GM21825 (cell line): ENCODE data around the gene COL19A1.

Experiments used
- ATAC-seq: cut with Tn5 transposase; IDR thresholded peaks from one replicate; pipeline ENCODE4 v1.9.1; 2021; ENCODE audit warnings: mild to moderate bottlenecking, moderate library complexity; ENCODE audit not compliant: unreplicated experiment

COL19A1 gene

GRCh38 chr6:70160276-70160675 is 293.9 kb downstream of the COL19A1 start:
- ATAC-seq = no peak

GRCh38 chr6:70162972-70163371 is 296.6 kb downstream of the COL19A1 start:
- ATAC-seq = no peak

- ATAC-seq = no peak
Measured at GRCh38 chr6:70163795-70164194, 297.4 kb downstream of the COL19A1 start.

GRCh38 chr6:70164556-70164955 is 298.2 kb downstream of the COL19A1 start:
- ATAC-seq = no peak

GRCh38 chr6:70166088-70166958 is 300.0 kb downstream of the COL19A1 start:
- peak; percentile 78 for ATAC-seq

- ATAC-seq = no peak
Measured at GRCh38 chr6:70168681-70169377, 302.5 kb downstream of the COL19A1 start.

- no peak for ATAC-seq
Measured at GRCh38 chr6:70171236-70171635, 304.9 kb downstream of the COL19A1 start.

GRCh38 chr6:70172252-70172651 is 305.9 kb downstream of the COL19A1 start:
- no peak for ATAC-seq

GRCh38 chr6:70175770-70176169 is 309.4 kb downstream of the COL19A1 start:
- no peak for ATAC-seq

- ATAC-seq = no peak
Measured at GRCh38 chr6:70176842-70177550, 310.6 kb downstream of the COL19A1 start.

- no peak for ATAC-seq
Measured at GRCh38 chr6:70180183-70180900, 314.0 kb downstream of the COL19A1 start.

- peak; percentile 53 for ATAC-seq
Measured at GRCh38 chr6:70180901-70181599, 314.7 kb downstream of the COL19A1 start.

GRCh38 chr6:70183538-70183937 is 317.2 kb downstream of the COL19A1 start:
- ATAC-seq = no peak

- ATAC-seq = no peak
Measured at GRCh38 chr6:70184723-70185122, 318.4 kb downstream of the COL19A1 start.

- ATAC-seq = no peak
Measured at GRCh38 chr6:70186461-70186860, 320.1 kb downstream of the COL19A1 start.

GRCh38 chr6:70188202-70188601 is 321.8 kb downstream of the COL19A1 start:
- ATAC-seq = no peak

GRCh38 chr6:70194421-70194820 is 328.1 kb downstream of the COL19A1 start:
- no peak for ATAC-seq

GRCh38 chr6:70196531-70196930 is 330.2 kb downstream of the COL19A1 start:
- no peak for ATAC-seq

- no peak for ATAC-seq
Measured at GRCh38 chr6:70198785-70199184, 332.4 kb downstream of the COL19A1 start.

GRCh38 chr6:70208235-70208790 is 342.0 kb downstream of the COL19A1 start:
- ATAC-seq = no peak
